Measurements from ENCODE around the gene SLC4A5.

- TF ChIP-seq CTCF (conservative IDR thresholded peaks at IDR 0.05) = peak; percentile 53; the same call in 1 of the 2 replicates
- no peak for TF ChIP-seq EZH2 (IDR thresholded peaks at IDR 0.05; ENCODE audit: low read depth)
Measured at GRCh38 chr2:74267068-74267467, 76.1 kb downstream of the SLC4A5 start.
